RWPE2 (cell line): Measurements from ENCODE around the gene CMIP.

ENCODE experiments used
- ATAC-seq: fragments of 200-7000 bp; cut with Tn5 transposase; 3 replicates; pipeline ENCODE4 v1.9.1; 2021; ENCODE audit warnings: low read depth
- DNase-seq: peaks from one replicate; pipeline ENCODE4 v3.0.0-alpha.2; 2020; ENCODE audit warnings: low spot score
- H3K27ac ChIP-seq: fragments of 450-650 bp; 2 replicates; pipeline ENCODE4 v1.5.1; 2017; ENCODE audit warnings: mild to moderate bottlenecking; ENCODE audit not compliant: poor library complexity, severe bottlenecking
- H3K27me3 ChIP-seq: fragments of 250-450 bp; sonication (Bioruptor Pico); 2 replicates; pipeline ENCODE4 v1.5.1; 2021; ENCODE audit warnings: mild to moderate bottlenecking, moderate library complexity; ENCODE audit not compliant: insufficient read depth, poor library complexity, severe bottlenecking
- H3K36me3 ChIP-seq: fragments of 250-450 bp; sonication (Bioruptor Pico); 2 replicates; pipeline ENCODE4 v1.5.1; 2020; ENCODE audit warnings: low read depth, mild to moderate bottlenecking, moderate library complexity
- H3K4me1 ChIP-seq: fragments of 250-450 bp; sonication (Bioruptor Pico); 2 replicates; pipeline ENCODE4 v1.5.1; 2021; ENCODE audit warnings: mild to moderate bottlenecking, moderate library complexity; ENCODE audit not compliant: insufficient read depth, poor library complexity, severe bottlenecking
- H3K4me3 ChIP-seq: fragments of 250-450 bp; sonication (Bioruptor Pico); 2 replicates; pipeline ENCODE4 v1.5.1; 2021; ENCODE audit warnings: mild to moderate bottlenecking, moderate library complexity; ENCODE audit not compliant: severe bottlenecking
- H3K9me3 ChIP-seq: fragments of 250-450 bp; sonication (Bioruptor Pico); 2 replicates; pipeline ENCODE4 v1.5.1; 2021; ENCODE audit warnings: mild to moderate bottlenecking, moderate library complexity; ENCODE audit not compliant: severe bottlenecking
- TF ChIP-seq, protein P1 (sequence below): fragments of 450-650 bp; IDR thresholded peaks from one replicate; pipeline ENCODE4 v1.5.1; 2017; ENCODE audit warnings: mild to moderate bottlenecking, moderate library complexity; ENCODE audit not compliant: poor library complexity, severe bottlenecking

CMIP gene

DNA sequence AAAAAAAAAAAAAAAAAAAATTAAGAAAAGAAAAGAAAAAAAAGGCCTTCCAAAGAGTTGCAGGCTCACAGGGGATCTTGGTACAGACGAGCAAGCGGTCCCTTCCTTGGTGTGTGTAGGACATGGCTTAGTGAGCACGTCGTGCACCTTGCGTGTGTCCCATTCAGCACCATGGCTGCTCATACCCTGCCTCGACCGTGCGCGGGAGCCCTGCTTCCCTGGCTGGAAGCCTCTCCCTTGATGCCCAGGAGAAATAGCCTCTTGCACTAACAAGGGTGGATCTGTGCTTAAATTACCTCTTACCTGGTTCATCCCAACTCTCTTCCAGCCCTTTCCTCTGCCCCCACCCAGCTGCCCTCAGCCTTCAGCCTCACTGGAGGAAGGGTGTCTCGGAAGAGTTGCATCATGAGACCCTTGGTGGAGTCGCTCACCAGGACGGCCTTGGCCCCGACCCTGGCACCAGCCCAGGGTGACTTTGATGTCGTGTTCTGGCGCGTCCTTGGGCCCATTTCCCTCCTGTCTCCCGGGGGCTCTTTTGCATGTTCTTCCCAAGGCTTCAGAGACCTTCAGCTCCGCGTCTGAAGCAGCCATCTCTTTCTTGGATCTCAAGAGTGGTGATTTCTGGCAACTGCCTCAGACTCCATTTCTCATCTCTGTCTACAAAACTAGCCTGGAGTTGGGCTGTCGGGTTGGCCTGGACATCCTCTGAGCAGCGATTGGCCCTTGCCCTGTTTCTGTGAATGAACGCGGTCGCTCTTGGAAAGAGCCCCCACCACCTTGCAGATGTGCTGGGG, 127.2 kb downstream of the CMIP start:
- Histone ChIP-seq H3K4me1 (peaks cover 13% of the 10 kb centered on the region), H3K27me3 (no peaks in the 10 kb centered on the region), H3K9me3 (no peaks in the 10 kb centered on the region), H3K36me3 (peaks cover 16% of the 10 kb centered on the region), H3K27ac (no peak overlapping the region), H3K4me3 (no peak overlapping the region)
- ATAC-seq: no peak
- TF ChIP-seq, protein P1, sequence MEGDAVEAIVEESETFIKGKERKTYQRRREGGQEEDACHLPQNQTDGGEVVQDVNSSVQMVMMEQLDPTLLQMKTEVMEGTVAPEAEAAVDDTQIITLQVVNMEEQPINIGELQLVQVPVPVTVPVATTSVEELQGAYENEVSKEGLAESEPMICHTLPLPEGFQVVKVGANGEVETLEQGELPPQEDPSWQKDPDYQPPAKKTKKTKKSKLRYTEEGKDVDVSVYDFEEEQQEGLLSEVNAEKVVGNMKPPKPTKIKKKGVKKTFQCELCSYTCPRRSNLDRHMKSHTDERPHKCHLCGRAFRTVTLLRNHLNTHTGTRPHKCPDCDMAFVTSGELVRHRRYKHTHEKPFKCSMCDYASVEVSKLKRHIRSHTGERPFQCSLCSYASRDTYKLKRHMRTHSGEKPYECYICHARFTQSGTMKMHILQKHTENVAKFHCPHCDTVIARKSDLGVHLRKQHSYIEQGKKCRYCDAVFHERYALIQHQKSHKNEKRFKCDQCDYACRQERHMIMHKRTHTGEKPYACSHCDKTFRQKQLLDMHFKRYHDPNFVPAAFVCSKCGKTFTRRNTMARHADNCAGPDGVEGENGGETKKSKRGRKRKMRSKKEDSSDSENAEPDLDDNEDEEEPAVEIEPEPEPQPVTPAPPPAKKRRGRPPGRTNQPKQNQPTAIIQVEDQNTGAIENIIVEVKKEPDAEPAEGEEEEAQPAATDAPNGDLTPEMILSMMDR: no peak
- DNase-seq: no peak

DNA sequence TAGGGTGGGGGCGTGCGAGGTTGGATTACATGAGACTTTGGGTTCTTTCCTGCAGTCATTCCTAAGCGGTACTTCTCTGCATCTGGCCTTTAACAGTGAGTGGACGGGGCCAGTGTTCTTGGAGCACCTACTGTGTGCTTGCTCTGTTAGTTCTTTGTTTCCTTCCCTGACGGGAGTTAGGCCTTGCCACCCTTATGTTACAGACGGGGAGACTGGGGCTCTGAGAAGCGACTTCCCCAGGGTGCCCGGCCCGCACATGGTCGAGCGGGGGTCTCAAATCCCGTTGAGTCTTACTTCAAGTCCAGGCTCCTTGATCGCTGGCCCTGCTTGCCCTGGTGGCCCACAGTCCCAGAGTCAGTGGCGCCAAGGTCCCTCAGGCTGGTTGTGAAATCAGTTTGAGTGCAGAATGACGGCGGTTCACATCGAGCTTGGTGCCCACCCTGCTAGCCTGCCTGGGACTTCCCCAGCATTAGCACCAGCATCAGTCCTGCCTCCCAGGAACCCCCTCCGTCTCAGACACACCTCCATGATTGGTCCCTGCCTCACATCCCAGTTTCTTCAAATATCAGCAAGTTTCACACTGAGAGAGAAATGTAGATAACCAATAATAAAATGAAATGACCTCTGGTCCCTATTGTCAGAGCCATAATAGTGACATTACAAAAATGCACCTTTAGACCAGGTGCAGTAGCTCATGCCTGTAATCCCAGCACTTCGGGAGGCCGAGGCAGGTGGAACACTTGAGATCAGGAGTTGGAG, 128.0 kb downstream of the CMIP start:
- TF ChIP-seq, protein P1: no peak
- H3K27ac ChIP-seq: no peak overlapping the region
- ATAC-seq (no peak), DNase-seq (no peak)
- H3K36me3 ChIP-seq: peaks cover 16% of the 10 kb centered on the region
- H3K9me3 ChIP-seq: no peaks in the 10 kb centered on the region
- H3K4me1 ChIP-seq: peaks cover 13% of the 10 kb centered on the region
- H3K4me3 ChIP-seq: no peak overlapping the region
- H3K27me3 ChIP-seq: no peaks in the 10 kb centered on the region

DNA sequence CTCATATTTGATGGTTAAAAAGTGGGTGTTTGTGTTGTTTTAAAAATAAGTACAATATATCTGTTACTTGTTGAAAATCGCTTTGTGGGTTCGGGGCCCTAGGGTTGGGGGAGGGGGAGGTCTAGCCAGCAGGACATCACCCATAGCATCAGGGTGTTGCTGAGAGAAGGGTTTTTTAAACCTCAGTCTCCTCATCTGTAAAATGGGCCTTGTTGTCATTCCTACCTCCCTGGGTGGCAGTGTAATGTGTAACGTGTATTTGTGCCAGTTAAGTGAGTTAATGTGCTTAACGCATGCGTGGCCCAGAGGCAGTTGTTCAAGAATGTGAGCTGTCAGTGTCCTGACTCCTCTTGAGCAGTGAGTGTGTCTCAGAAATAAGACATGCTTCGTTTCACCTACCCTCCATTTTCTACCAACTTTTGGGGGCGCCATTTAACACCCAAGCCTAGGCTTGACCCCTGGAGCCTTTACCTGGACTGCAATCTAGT, 129.0 kb downstream of the CMIP start:
- Histone ChIP-seq H3K36me3 (peaks cover 16% of the 10 kb centered on the region), H3K4me3 (no peak overlapping the region), H3K4me1 (peaks cover 3% of the 10 kb centered on the region), H3K27ac (no peak overlapping the region), H3K27me3 (no peaks in the 10 kb centered on the region), H3K9me3 (no peaks in the 10 kb centered on the region)
- no peak for ATAC-seq
- TF ChIP-seq, protein P1: no peak
- no peak for DNase-seq

DNA sequence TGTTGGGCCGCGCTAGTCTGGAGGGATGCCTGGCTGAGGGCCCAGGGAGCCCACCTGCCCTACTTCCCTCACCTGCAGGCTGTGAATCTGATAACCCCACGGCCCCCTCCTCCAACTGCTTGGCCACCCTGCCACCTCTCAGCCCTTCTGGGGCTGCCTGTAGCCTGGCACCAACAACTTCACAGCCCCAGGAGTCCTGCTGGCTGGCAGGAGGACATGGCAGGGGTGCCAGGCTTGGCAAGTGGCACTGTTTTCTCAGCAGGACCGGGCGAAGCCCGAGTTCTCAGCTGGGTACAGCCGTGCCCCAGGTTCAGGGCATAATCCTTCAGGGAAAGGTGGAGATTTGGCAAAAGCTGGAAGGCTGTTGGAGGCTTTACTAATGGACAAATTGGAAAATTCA, 129.6 kb downstream of the CMIP start:
- H3K36me3 ChIP-seq: peaks cover 10% of the 10 kb centered on the region
- no peak overlapping the region for H3K4me3 ChIP-seq
- ATAC-seq: no peak
- H3K27ac ChIP-seq: no peak overlapping the region
- no peaks in the 10 kb centered on the region for H3K27me3 ChIP-seq
- no peaks in the 10 kb centered on the region for H3K4me1 ChIP-seq
- DNase-seq: no peak
- H3K9me3 ChIP-seq: no peaks in the 10 kb centered on the region
- TF ChIP-seq, protein P1: no peak
